ENCODE data around the gene PANK2. TPM values are rescaled to one million over a fixed set of nuclear protein-coding genes. Genes with fewer than 3 reads are reported as not detected.

PANK2 gene
- total and polyA plus RNA-seq, 2 experiments from 2014 or later: 36.1 to 72.0 TPM

DNA sequence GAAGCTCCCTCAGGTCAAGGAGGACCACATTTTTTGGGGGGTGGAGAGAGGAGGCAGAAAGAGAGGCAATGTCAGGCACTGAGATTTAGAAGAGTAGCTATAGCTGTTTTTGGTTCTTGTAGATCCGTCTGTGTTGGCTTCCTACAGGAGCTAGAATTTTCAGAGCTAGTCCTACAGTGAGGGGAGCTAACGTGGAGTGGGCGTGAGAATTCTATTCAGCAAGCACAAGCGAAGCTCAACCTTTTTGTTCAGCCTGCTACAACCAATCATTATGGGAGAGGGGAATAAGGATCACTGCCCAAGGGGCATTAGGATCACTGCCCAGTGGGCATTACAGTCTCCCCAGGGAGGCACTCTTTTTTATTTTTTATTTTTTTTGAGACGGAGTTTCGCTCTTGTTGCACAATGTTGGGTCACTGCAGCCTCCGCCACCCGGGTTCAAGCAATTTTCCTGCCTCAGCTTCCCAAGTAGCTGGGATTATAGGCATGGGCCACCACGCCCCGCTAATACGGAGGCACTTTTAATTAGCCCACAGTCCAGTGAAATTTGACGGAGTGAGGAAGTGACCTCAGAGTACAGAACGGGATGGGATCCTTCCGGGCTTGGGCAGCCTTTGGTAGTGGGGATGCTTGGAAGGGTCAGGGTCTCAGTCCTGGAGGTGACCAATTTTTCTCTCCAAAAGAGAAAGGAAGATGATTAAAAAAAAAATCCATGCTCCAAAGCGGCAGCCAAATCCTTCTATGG lies 1.1 kb upstream of the PANK2 start:
- H4K20me1 ChIP-seq (replicated peaks; ENCODE audit: insufficient read depth): peaks cover 24% of the 10 kb centered on the region
- Mint-ChIP-seq H3K27ac (peak overlapping the region; percentile 92), H3K4me3 (peak overlapping the region; percentile 90), H3K27me3 (ENCODE audit: insufficient read depth, low read depth, poor library complexity) (peaks cover 19% of the 10 kb centered on the region), H3K4me1 (peaks cover 33% of the 10 kb centered on the region), H3K36me3 (ENCODE audit: low read depth) (peaks cover 39% of the 10 kb centered on the region), H3K9me3 (0 out of 3 replicates have a peak, but pooled peaks cover 2% of the 10 kb centered on the region)
- peak overlapping the region; percentile 87 for H3K27ac ChIP-seq (ENCODE audit: low read depth)
- ATAC-seq (peak; percentile 2), DNase-seq (ENCODE audit: low spot score) (peak; percentile 19)
- no peaks in the 10 kb centered on the region for H3F3A ChIP-seq (replicated peaks; ENCODE audit: low read depth)
- no peak for TF ChIP-seq CREB1 (CRISPR knock-in tag; IDR thresholded peaks at IDR 0.05; ENCODE audit: low read depth)
- TF ChIP-seq POLR2AphosphoS5 (IDR thresholded peaks at IDR 0.05; ENCODE audit: low read depth): no peak
- no peak for TF ChIP-seq ZNF331 (CRISPR knock-in tag; IDR thresholded peaks at IDR 0.05; ENCODE audit: low read depth)
- TF ChIP-seq CTCF (conservative IDR thresholded peaks at IDR 0.05; ENCODE audit: low read depth in 2 of 2): no peak
- TF ChIP-seq EZH2 (IDR thresholded peaks at IDR 0.05; ENCODE audit: low read depth, unreplicated experiment): no peak
- TF ChIP-seq EZH2phosphoT487 (IDR thresholded peaks at IDR 0.05; ENCODE audit: unreplicated experiment): no peak
- TF ChIP-seq, protein P1, sequence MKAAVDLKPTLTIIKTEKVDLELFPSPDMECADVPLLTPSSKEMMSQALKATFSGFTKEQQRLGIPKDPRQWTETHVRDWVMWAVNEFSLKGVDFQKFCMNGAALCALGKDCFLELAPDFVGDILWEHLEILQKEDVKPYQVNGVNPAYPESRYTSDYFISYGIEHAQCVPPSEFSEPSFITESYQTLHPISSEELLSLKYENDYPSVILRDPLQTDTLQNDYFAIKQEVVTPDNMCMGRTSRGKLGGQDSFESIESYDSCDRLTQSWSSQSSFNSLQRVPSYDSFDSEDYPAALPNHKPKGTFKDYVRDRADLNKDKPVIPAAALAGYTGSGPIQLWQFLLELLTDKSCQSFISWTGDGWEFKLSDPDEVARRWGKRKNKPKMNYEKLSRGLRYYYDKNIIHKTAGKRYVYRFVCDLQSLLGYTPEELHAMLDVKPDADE (IDR thresholded peaks at IDR 0.05): no peak
- no peak for TF ChIP-seq NANOG (IDR thresholded peaks at IDR 0.05; ENCODE audit: borderline replicate concordance)
- TF ChIP-seq, protein P2, sequence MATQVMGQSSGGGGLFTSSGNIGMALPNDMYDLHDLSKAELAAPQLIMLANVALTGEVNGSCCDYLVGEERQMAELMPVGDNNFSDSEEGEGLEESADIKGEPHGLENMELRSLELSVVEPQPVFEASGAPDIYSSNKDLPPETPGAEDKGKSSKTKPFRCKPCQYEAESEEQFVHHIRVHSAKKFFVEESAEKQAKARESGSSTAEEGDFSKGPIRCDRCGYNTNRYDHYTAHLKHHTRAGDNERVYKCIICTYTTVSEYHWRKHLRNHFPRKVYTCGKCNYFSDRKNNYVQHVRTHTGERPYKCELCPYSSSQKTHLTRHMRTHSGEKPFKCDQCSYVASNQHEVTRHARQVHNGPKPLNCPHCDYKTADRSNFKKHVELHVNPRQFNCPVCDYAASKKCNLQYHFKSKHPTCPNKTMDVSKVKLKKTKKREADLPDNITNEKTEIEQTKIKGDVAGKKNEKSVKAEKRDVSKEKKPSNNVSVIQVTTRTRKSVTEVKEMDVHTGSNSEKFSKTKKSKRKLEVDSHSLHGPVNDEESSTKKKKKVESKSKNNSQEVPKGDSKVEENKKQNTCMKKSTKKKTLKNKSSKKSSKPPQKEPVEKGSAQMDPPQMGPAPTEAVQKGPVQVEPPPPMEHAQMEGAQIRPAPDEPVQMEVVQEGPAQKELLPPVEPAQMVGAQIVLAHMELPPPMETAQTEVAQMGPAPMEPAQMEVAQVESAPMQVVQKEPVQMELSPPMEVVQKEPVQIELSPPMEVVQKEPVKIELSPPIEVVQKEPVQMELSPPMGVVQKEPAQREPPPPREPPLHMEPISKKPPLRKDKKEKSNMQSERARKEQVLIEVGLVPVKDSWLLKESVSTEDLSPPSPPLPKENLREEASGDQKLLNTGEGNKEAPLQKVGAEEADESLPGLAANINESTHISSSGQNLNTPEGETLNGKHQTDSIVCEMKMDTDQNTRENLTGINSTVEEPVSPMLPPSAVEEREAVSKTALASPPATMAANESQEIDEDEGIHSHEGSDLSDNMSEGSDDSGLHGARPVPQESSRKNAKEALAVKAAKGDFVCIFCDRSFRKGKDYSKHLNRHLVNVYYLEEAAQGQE (IDR thresholded peaks at IDR 0.05; ENCODE audit: unreplicated experiment): no peak
- TF ChIP-seq ZNF114 (CRISPR knock-in tag; IDR thresholded peaks at IDR 0.05): no peak
- TF ChIP-seq, protein P3, sequence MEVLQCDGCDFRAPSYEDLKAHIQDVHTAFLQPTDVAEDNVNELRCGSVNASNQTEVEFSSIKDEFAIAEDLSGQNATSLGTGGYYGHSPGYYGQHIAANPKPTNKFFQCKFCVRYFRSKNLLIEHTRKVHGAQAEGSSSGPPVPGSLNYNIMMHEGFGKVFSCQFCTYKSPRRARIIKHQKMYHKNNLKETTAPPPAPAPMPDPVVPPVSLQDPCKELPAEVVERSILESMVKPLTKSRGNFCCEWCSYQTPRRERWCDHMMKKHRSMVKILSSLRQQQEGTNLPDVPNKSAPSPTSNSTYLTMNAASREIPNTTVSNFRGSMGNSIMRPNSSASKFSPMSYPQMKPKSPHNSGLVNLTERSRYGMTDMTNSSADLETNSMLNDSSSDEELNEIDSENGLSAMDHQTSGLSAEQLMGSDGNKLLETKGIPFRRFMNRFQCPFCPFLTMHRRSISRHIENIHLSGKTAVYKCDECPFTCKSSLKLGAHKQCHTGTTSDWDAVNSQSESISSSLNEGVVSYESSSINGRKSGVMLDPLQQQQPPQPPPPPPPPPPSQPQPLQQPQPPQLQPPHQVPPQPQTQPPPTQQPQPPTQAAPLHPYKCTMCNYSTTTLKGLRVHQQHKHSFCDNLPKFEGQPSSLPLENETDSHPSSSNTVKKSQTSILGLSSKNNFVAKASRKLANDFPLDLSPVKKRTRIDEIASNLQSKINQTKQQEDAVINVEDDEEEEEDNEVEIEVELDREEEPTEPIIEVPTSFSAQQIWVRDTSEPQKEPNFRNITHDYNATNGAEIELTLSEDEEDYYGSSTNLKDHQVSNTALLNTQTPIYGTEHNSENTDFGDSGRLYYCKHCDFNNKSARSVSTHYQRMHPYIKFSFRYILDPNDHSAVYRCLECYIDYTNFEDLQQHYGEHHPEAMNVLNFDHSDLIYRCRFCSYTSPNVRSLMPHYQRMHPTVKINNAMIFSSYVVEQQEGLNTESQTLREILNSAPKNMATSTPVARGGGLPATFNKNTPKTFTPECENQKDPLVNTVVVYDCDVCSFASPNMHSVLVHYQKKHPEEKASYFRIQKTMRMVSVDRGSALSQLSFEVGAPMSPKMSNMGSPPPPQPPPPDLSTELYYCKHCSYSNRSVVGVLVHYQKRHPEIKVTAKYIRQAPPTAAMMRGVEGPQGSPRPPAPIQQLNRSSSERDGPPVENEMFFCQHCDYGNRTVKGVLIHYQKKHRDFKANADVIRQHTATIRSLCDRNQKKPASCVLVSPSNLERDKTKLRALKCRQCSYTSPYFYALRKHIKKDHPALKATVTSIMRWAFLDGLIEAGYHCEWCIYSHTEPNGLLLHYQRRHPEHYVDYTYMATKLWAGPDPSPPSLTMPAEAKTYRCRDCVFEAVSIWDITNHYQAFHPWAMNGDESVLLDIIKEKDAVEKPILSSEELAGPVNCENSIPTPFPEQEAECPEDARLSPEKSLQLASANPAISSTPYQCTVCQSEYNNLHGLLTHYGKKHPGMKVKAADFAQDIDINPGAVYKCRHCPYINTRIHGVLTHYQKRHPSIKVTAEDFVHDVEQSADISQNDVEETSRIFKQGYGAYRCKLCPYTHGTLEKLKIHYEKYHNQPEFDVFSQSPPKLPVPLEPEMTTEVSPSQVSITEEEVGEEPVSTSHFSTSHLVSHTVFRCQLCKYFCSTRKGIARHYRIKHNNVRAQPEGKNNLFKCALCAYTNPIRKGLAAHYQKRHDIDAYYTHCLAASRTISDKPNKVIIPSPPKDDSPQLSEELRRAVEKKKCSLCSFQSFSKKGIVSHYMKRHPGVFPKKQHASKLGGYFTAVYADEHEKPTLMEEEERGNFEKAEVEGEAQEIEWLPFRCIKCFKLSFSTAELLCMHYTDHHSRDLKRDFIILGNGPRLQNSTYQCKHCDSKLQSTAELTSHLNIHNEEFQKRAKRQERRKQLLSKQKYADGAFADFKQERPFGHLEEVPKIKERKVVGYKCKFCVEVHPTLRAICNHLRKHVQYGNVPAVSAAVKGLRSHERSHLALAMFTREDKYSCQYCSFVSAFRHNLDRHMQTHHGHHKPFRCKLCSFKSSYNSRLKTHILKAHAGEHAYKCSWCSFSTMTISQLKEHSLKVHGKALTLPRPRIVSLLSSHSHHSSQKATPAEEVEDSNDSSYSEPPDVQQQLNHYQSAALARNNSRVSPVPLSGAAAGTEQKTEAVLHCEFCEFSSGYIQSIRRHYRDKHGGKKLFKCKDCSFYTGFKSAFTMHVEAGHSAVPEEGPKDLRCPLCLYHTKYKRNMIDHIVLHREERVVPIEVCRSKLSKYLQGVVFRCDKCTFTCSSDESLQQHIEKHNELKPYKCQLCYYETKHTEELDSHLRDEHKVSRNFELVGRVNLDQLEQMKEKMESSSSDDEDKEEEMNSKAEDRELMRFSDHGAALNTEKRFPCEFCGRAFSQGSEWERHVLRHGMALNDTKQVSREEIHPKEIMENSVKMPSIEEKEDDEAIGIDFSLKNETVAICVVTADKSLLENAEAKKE (CRISPR knock-in tag; IDR thresholded peaks at IDR 0.05): no peak
- no peak for TF ChIP-seq JUNB (IDR thresholded peaks at IDR 0.05; ENCODE audit: unreplicated experiment)
- TF ChIP-seq STAT1 (IDR thresholded peaks at IDR 0.05; ENCODE audit: unreplicated experiment): no peak
- peak overlapping the region; percentile 93 for H3K4me2 ChIP-seq
- H3K36me3 ChIP-seq (ENCODE audit: insufficient read depth): no peaks in the 10 kb centered on the region
- H2AFZ ChIP-seq: peak overlapping the region; percentile 19; the same call in 1 of the 2 replicates
- peaks cover 53% of the 10 kb centered on the region for H3K79me2 ChIP-seq (replicated peaks; ENCODE audit: insufficient read depth)
- peaks cover 31% of the 10 kb centered on the region for H3K4me1 ChIP-seq (ENCODE audit: insufficient read depth)
- H3K4me3 ChIP-seq: peak overlapping the region; percentile 92
- no peaks in the 10 kb centered on the region for H3K27me3 ChIP-seq (ENCODE audit: insufficient read depth)
- no peaks in the 10 kb centered on the region for H3K9me2 ChIP-seq (ENCODE audit: insufficient read depth)

All from GM23338 (cell line).